Kidney (tissue), 14 donors: ENCODE results near the gene MZT2B. TPM values are rescaled to one million over a fixed set of nuclear protein-coding genes. Genes with fewer than 3 reads are reported as not detected.
"Not testable (repeated sequence)": the region's sequence is repeated elsewhere in the genome, so short reads cannot be mapped to it uniquely, and the experiment has no call there.

Source experiments
- DNase-seq, 5 donors: peaks; one replicate each; pipeline ENCODE4 v3.0.0-alpha.2; 2013 to 2020
- FAIRE-seq: peaks from 2 replicates; lab custom pipeline; 2012; peaks lifted over from hg19 to GRCh38; lab: Jason Lieb, UNC
- H3K27ac ChIP-seq, 2 donors: one replicate each; pipeline ENCODE4 v1.7.0; 2013; ENCODE audit warnings: low read depth in 2 of 2, low read length in 2 of 2, inconsistent platforms in 1 of 2
- H3K27me3 ChIP-seq: one replicate; pipeline ENCODE4 v1.7.1; 2013; ENCODE audit warnings: low read length, inconsistent platforms; ENCODE audit not compliant: control insufficient read depth, insufficient read depth
- H3K36me3 ChIP-seq, 3 donors: one replicate each; pipeline versions ENCODE4 v1.7.0 to v1.7.1; 2013; ENCODE audit warnings: low read length in 3 of 3, control low read depth in 1 of 3, inconsistent platforms in 1 of 3; ENCODE audit not compliant: insufficient read depth in 3 of 3, control insufficient read depth in 2 of 3
- H3K4me1 ChIP-seq, 3 donors: one replicate each; pipeline versions ENCODE4 v1.7.0 to v1.7.1; 2013; ENCODE audit warnings: low read length in 3 of 3, inconsistent platforms in 1 of 3, low read depth in 1 of 3; ENCODE audit not compliant: control insufficient read depth in 2 of 3, insufficient read depth in 2 of 3
- H3K4me3 ChIP-seq, 3 donors: one replicate each; pipeline versions ENCODE4 v1.7.0 to v1.8.1; 2013; ENCODE audit warnings: low read length in 3 of 3, control low read depth in 1 of 3, inconsistent platforms in 1 of 3
- H3K9ac ChIP-seq, 3 donors: one replicate each; pipeline versions ENCODE4 v1.7.0 to v1.7.1; 2013; ENCODE audit warnings: low read length in 3 of 3, control low read depth in 1 of 3, inconsistent platforms in 1 of 3
- H3K9me3 ChIP-seq, 3 donors: one replicate each; pipeline versions ENCODE4 v1.7.0 to v1.7.1; 2013; ENCODE audit warnings: low read length in 3 of 3, control low read depth in 1 of 3, inconsistent platforms in 1 of 3; ENCODE audit not compliant: control insufficient read depth in 2 of 3, insufficient read depth in 1 of 3
- CTCF ChIP-seq: IDR thresholded peaks from 3 replicates; pipeline ENCODE4 v1.5.1; 2012; ENCODE audit warnings: mild to moderate bottlenecking, moderate library complexity, borderline replicate concordance; ENCODE audit not compliant: insufficient read depth; ENCODE audit errors: extremely low read depth
- intact Hi-C: fragments of 100-400 bp; cut with DNase I; formaldehyde crosslinking; loops from one replicate; pipeline ENCODE4 v1.11.1; 2022
- polyA plus RNA-seq: library from polyadenylated mRNA; stranded (reverse); fragments of 350-450 nt; fragmentation: Illumina TruSeq; extraction: RNeasy Lipid Tissue Mini Kit (QIAGEN cat#74804); gene quantifications from one replicate; pipeline ENCODE4 v1.2.3, GENCODE V29; 2014; ENCODE audit warnings: low read depth, low replicate concordance; ENCODE audit not compliant: insufficient read depth
- total RNA-seq: library from RNA; stranded (reverse); fragmentation: NEBNext Ultra II Directional; extraction: Animal tissue kit (Norgen Biotek cat#: 25700); gene quantifications from one replicate; pipeline ENCODE4 v1.2.1, GENCODE V29; 2021
- donor health status: control.
- donor health status: control.
- donor health status: control.
- donor health status: control.
- donor health status: control.
- donor health status: DM: yes; HTN: yes; CAD: no.
- donor health status: Normal renal cell carcinoma (clear cell type).

The MZT2B gene
- total and polyA plus RNA-seq, 2 donors from 2014 or later = 160 to 354 TPM

- peaks cover 0 to 2% (median 0%) of the 10 kb centered on the region in 3 donors for H3K36me3 ChIP-seq
- DNase-seq (peak in 1 of 5 donors; percentile 48), FAIRE-seq (no peak)
- no peaks in the 10 kb centered on the region for H3K27me3 ChIP-seq
- no peaks in the 10 kb centered on the region for H3K4me1 ChIP-seq
- no peak overlapping the region for H3K4me3 ChIP-seq
- TF ChIP-seq CTCF = no peak
- no peak overlapping the region for H3K27ac ChIP-seq
- intact Hi-C loops = no loop called here
- no peaks in the 10 kb centered on the region for H3K9me3 ChIP-seq
- no peak overlapping the region for H3K9ac ChIP-seq
Observed at GRCh38 chr2:130158631-130159030, 23.4 kb upstream of the MZT2B start.

DNA sequence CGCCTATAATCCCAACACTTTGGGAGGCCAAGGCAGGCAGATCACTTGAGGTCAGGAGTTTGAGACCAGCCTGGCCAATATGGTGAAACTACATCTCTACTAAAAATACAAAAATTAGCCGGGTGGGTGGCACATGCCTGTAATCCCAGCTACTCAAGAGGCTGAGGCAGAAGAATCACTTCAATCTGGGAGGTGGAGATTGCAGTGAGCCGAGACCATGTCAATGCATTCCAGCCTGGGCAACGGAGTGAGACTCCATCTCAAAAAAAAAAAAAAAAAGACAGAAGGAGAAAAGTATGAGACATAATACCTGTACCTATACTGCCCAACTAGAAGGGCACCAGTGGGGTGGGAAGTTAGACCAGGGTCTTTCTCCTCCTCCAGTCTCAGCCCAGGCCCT is 22.7 kb upstream of the MZT2B start:
- H3K36me3 ChIP-seq, H3K4me1 ChIP-seq, H3K4me3 ChIP-seq, H3K27me3 ChIP-seq, intact Hi-C loops, H3K9me3 ChIP-seq, FAIRE-seq, H3K27ac ChIP-seq, H3K9ac ChIP-seq: not testable (repeated sequence)
- DNase-seq = peak in 1 of 5 donors; percentile 29

DNA sequence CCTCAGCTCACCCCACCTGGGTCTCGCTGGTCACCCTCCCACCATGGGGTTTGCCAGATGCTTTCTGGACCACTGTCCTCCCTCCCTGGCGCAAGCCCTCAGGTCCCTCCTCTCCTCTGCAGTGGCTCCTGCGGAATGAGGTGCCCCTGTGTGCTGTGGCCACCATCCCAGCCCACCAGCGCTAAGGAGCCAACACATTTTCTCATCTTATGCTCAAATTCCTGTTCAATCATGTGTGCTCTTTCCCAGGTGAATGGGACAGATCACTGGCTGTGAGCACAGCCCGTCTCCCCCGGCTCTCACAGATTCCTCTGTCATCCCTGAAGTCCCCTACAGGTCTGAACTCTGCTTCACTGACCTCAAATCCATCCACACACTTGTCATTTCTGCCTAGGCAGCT is 21.9 kb upstream of the MZT2B start:
- intact Hi-C loops = no loop called here
- H3K27me3 ChIP-seq = no peaks in the 10 kb centered on the region
- H3K27ac ChIP-seq = no peak overlapping the region
- no peak for TF ChIP-seq CTCF
- H3K9ac ChIP-seq = no peak overlapping the region
- DNase-seq = peak in 3 of 5 donors; percentile 15 to 51 (median 26)
- no peak overlapping the region for H3K4me3 ChIP-seq
- peaks cover 4 to 7% (median 7%) of the 10 kb centered on the region in 3 donors for H3K36me3 ChIP-seq
- FAIRE-seq = no peak
- H3K4me1 ChIP-seq = no peaks in the 10 kb centered on the region
- H3K9me3 ChIP-seq = no peaks in the 10 kb centered on the region

DNA sequence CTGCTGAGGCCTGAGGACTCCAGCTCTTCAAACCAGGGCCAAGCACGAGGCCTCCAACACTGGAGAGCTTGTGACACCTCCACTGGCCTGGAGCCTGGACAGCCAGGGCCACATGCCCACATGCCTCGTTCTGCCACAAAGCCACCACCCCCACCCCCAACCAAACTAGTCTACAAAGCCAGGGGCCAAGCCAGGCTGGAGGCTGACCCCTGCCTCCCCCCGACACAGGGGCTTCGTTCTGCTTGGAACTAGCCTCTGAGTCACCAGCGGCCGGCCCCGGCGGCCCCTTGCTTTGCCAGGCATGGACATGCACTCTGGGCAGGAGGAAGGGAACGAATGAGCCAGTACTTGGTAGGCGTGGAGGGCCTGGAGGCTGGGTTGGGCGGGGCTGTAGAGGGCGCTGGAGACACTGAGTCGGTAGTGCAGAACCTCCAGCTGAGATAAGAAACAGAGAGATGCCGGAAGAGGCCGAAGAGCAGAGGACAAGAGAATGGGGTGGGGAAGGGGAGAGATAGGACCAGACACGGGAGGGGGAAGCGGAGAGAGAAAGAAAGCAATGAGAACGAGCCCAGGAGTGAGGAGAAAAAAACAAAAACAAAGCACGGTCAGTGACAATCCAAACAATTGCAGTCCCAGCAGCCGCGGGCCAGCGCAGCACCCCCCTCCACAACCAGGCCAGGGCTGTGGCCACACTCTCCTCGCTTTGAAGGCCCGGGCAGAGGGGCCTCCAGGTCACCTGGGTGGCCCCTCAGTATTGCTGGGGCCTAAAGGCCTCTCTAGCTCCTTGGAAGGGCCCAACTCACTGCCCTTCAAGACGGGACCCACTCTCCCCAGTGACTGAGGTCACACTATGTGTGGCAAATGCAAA is 21.0 kb upstream of the MZT2B start:
- H3K27me3 ChIP-seq, H3K9me3 ChIP-seq, H3K4me3 ChIP-seq, FAIRE-seq, H3K9ac ChIP-seq, H3K4me1 ChIP-seq, intact Hi-C loops, H3K27ac ChIP-seq: not testable (repeated sequence)
- H3K36me3 ChIP-seq = peaks cover 8 to 12% (median 10%) of the 10 kb centered on the region in 3 donors
- peak in 3 of 5 donors; percentile 16 to 33 (median 28) for DNase-seq

DNA sequence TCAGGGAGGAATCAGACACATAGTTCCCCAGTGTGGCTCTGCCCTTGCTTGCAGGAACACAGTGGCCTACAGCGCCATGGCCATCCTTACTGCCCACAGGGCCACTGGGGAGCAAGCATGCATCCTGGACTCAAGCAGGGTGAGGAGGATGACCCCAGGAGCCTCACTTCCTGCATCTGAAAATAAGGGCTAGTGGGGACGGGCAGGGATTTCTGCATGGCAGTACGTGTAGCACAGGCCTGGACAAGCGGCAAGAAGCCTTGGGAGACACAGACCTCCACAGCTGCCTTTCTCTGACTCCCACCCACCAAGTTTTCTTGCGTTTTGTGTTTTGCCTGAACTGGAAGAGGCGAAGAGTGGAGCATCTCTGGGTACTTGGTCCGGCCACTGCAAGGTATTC is 19.6 kb upstream of the MZT2B start:
- intact Hi-C loops, H3K9me3 ChIP-seq, H3K27me3 ChIP-seq, H3K27ac ChIP-seq, H3K4me1 ChIP-seq, DNase-seq, H3K4me3 ChIP-seq, H3K9ac ChIP-seq, FAIRE-seq: not testable (repeated sequence)
- peaks cover 8 to 20% (median 14%) of the 10 kb centered on the region in 3 donors for H3K36me3 ChIP-seq
